Smooth muscle cell (in vitro differentiated cells): Measurements from ENCODE around the gene ISCU. TPM values are rescaled to one million over a fixed set of nuclear protein-coding genes. Genes with fewer than 3 reads are reported as not detected.

Experiments used
- DNase-seq: peaks from one replicate; lab custom pipeline; 2025; ENCODE audit not compliant: unreplicated experiment; lab: John Stamatoyannopoulos, UW
- H2AFZ ChIP-seq: fragments of 200-600 bp; sonication (generic); 2 replicates; pipeline ENCODE4 v1.6.0; 2016; ENCODE audit warnings: antibody characterized with exemption, low read depth, mild to moderate bottlenecking
- H3F3A ChIP-seq: fragments of 200-600 bp; sonication (generic); 2 replicates; pipeline ENCODE4 v1.6.0; 2017; ENCODE audit warnings: antibody characterized with exemption, low read depth
- H3K27ac ChIP-seq: fragments of 200-600 bp; sonication (generic); 2 replicates; pipeline ENCODE4 v1.5.1; 2016; ENCODE audit warnings: low read depth, mild to moderate bottlenecking
- H3K27me3 ChIP-seq: fragments of 200-600 bp; sonication (generic); 2 replicates; pipeline ENCODE4 v1.6.1; 2016; ENCODE audit warnings: low read depth, mild to moderate bottlenecking
- H3K36me3 ChIP-seq: fragments of 200-600 bp; sonication (generic); 2 replicates; pipeline ENCODE4 v1.5.1; 2016; ENCODE audit warnings: low read depth
- H3K4me1 ChIP-seq: fragments of 200-600 bp; sonication (generic); 2 replicates; pipeline ENCODE4 v1.5.1; 2016; ENCODE audit warnings: low read depth
- H3K4me2 ChIP-seq: fragments of 200-600 bp; sonication (generic); 2 replicates; pipeline ENCODE4 v1.6.0; 2016; ENCODE audit warnings: mild to moderate bottlenecking
- H3K4me3 ChIP-seq: fragments of 200-600 bp; sonication (generic); 2 replicates; pipeline ENCODE4 v1.5.1; 2016; ENCODE audit warnings: mild to moderate bottlenecking
- H3K79me2 ChIP-seq: fragments of 200-600 bp; sonication (generic); 2 replicates; pipeline ENCODE4 v1.6.0; 2016; ENCODE audit warnings: low read depth, mild to moderate bottlenecking
- H3K9ac ChIP-seq: fragments of 200-600 bp; sonication (generic); 2 replicates; pipeline ENCODE4 v1.6.0; 2016; ENCODE audit warnings: low read depth
- H3K9me3 ChIP-seq: fragments of 200-600 bp; sonication (generic); replicated peaks from 2 replicates; pipeline ENCODE4 v1.5.1; 2016; ENCODE audit warnings: low read depth
- H4K20me1 ChIP-seq: fragments of 200-600 bp; sonication (generic); 2 replicates; pipeline ENCODE4 v1.6.0; 2016; ENCODE audit warnings: low read depth
- WGBS: methylation state at CpG from one replicate; pipeline ENCODE4 v1.1.7; 2016; ENCODE audit warnings: low lambda C conversion rate; 5-methylcytosine and 5-hydroxymethylcytosine counted together
- polyA plus RNA-seq: library from polyadenylated mRNA; unstranded; fragments of >200 nt; fragmentation: Nextera tagmentation; extraction: Ambion mirVana; gene quantifications from 2 replicates; pipeline ENCODE4 v1.2.1, GENCODE V29; 2016
- total RNA-seq: library from RNA; depleted of rRNA; stranded (reverse); fragments of >200 nt; gene quantifications from 2 replicates; pipeline ENCODE4 v1.2.3, GENCODE V29; 2014
- TF ChIP-seq, protein P1 (sequence below): fragments of 200-600 bp; sonication (generic); IDR thresholded peaks from 2 replicates; pipeline ENCODE4 v1.5.1; 2017; ENCODE audit warnings: borderline replicate concordance, mild to moderate bottlenecking, antibody characterized with exemption; ENCODE audit not compliant: insufficient read depth, poor library complexity, severe bottlenecking

Gene ISCU
- total and polyA plus RNA-seq, 2 experiments from 2014 or later, result 138 to 140 TPM

DNA sequence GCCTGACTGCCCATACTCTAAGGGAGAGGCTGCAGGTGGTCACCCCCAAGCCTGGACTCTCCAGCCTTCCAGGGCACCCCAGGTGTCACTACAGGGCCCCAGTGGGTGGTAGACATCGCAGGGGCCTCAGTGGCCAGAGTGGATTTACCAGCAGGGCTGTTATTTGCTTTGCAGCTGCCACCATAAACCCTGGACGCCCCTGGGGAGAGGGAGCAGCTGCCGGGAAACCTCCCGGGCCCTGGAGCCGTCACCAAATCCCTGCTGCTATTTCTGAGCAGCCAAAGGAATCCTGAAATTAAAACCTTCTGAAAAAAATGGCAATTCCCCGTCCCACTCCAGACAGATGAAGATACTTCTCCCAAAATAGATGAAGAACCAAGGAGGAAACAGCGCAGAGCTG is 21.6 kb downstream of the ISCU start:
- 17% methylated on average over 7 of the region's 7 CpGs for WGBS
- H3K4me2 ChIP-seq, result peak overlapping the region; percentile 29
- no peaks in the 10 kb centered on the region for H3K9me3 ChIP-seq

DNA sequence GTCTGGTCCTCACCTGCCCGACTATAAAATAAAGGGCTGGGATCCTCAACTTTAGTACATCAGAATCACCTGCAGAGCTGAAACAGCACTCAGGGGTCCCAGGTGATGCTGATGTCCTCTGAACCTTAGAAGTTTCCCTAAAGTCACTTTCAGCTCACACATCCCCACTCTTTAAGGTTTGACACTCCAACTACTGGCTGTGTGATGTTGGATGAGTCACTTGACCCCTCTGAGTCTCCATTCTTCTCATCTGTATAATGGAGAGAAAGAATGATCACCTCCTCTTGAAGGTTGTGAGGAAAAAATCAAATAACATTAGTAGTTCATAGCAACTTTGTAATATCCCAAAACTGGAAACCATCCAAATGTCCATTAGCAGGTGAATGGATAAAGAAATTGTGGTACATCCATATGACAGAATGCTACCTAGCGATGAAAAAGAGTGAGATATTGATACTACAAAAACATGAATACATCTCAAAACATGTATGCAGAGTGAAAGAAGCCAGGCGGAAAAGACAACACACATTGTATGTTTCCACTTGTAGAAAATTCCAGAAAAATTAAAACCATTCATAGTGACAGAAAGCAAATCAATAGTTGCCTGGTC is 22.2 kb downstream of the ISCU start:
- no peaks in the 10 kb centered on the region for H3K9me3 ChIP-seq
- H3K4me3 ChIP-seq, result no peak overlapping the region
- no peaks in the 10 kb centered on the region for H3K27me3 ChIP-seq
- H3K36me3 ChIP-seq, result no peaks in the 10 kb centered on the region
- 91% methylated on average over 3 of the region's 3 CpGs for WGBS
- TF ChIP-seq, protein P1, sequence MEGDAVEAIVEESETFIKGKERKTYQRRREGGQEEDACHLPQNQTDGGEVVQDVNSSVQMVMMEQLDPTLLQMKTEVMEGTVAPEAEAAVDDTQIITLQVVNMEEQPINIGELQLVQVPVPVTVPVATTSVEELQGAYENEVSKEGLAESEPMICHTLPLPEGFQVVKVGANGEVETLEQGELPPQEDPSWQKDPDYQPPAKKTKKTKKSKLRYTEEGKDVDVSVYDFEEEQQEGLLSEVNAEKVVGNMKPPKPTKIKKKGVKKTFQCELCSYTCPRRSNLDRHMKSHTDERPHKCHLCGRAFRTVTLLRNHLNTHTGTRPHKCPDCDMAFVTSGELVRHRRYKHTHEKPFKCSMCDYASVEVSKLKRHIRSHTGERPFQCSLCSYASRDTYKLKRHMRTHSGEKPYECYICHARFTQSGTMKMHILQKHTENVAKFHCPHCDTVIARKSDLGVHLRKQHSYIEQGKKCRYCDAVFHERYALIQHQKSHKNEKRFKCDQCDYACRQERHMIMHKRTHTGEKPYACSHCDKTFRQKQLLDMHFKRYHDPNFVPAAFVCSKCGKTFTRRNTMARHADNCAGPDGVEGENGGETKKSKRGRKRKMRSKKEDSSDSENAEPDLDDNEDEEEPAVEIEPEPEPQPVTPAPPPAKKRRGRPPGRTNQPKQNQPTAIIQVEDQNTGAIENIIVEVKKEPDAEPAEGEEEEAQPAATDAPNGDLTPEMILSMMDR, result no peak
- H3K79me2 ChIP-seq, result no peaks in the 10 kb centered on the region
- H3K4me1 ChIP-seq, result peaks cover 22% of the 10 kb centered on the region
- no peaks in the 10 kb centered on the region for H4K20me1 ChIP-seq
- peak overlapping the region; percentile 29 for H3K4me2 ChIP-seq
- H3F3A ChIP-seq, result peaks cover 13% of the 10 kb centered on the region
- no peak overlapping the region for H3K9ac ChIP-seq
- no peak for DNase-seq
- H3K27ac ChIP-seq, result peak overlapping the region; percentile 7
- H2AFZ ChIP-seq, result peak overlapping the region; percentile 35

More for the DNA sequence above, 21.6 kb downstream of the ISCU start:
- H3K79me2 ChIP-seq, result no peaks in the 10 kb centered on the region
- TF ChIP-seq, protein P1, result no peak
- no peak for DNase-seq
- H3K4me3 ChIP-seq, result no peak overlapping the region
- H3F3A ChIP-seq, result peaks cover 13% of the 10 kb centered on the region
- no peaks in the 10 kb centered on the region for H3K27me3 ChIP-seq
- peaks cover 16% of the 10 kb centered on the region for H3K4me1 ChIP-seq
- H3K27ac ChIP-seq, result peak overlapping the region; percentile 7
- no peaks in the 10 kb centered on the region for H4K20me1 ChIP-seq
- H3K9ac ChIP-seq, result no peak overlapping the region
- peak overlapping the region; percentile 35 for H2AFZ ChIP-seq
- H3K36me3 ChIP-seq, result no peaks in the 10 kb centered on the region

DNA sequence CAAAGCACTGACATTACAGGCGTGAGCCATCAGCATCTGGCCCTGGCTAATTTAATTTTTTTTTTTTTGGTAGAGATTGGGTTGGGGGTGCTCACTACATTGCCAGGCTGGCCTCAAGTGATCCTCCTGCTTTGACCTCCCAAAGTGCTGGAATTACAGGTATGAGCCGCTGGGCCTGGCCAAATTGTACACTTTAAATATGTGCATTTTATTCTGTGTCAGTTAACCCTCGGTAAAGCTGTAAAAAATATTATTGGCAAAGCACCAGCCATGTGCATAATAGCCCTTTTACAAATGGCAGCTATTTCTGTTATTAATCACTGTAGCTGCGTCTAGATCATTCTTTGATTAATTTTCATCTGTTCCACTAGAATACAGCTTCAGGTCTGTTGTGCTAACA is 23.5 kb downstream of the ISCU start:
- TF ChIP-seq, protein P1, result no peak
- H3K27me3 ChIP-seq, result no peaks in the 10 kb centered on the region
- H3K36me3 ChIP-seq, result no peaks in the 10 kb centered on the region
- H3K4me3 ChIP-seq, result no peak overlapping the region
- no peak overlapping the region for H3K4me2 ChIP-seq
- H4K20me1 ChIP-seq, result no peaks in the 10 kb centered on the region
- no peak overlapping the region for H3K27ac ChIP-seq
- DNase-seq, result no peak
- H3K79me2 ChIP-seq, result no peaks in the 10 kb centered on the region
- no peak overlapping the region for H3K9ac ChIP-seq
- no peak overlapping the region for H2AFZ ChIP-seq
- 89% methylated on average over 4 of the region's 4 CpGs for WGBS
- H3K4me1 ChIP-seq, result peaks cover 29% of the 10 kb centered on the region
- H3K9me3 ChIP-seq, result no peaks in the 10 kb centered on the region
- peaks cover 13% of the 10 kb centered on the region for H3F3A ChIP-seq

DNA sequence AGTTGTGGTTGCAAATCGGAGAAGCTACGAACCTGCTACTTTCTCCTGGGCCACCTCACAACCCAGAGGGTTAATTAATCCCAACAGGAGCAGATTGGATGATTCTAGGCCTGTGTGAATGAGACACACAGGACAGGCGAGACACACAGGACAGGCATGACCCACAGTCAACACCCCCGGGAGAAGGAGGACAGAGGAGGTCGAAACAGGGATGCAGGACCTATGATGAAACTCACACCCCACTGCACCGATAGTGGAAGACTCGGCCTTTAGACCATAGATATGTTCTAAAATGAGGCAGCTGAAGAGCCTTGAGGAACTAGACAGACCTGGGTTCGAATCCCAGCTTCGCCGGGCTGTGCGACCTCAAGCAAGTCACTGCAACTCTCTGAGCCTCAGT is 23.9 kb downstream of the ISCU start:
- H3K9ac ChIP-seq, result no peak overlapping the region
- no peak overlapping the region for H3K4me3 ChIP-seq
- no peaks in the 10 kb centered on the region for H3K36me3 ChIP-seq
- no peak overlapping the region for H3K27ac ChIP-seq
- H3K4me2 ChIP-seq, result no peak overlapping the region
- no peaks in the 10 kb centered on the region for H4K20me1 ChIP-seq
- peaks cover 29% of the 10 kb centered on the region for H3K4me1 ChIP-seq
- H3F3A ChIP-seq, result peaks cover 13% of the 10 kb centered on the region
- DNase-seq, result no peak
- H3K79me2 ChIP-seq, result no peaks in the 10 kb centered on the region
- no peaks in the 10 kb centered on the region for H3K9me3 ChIP-seq
- no peaks in the 10 kb centered on the region for H3K27me3 ChIP-seq
- 90% methylated on average over 11 of the region's 11 CpGs for WGBS
- TF ChIP-seq, protein P1, result no peak
- H2AFZ ChIP-seq, result no peak overlapping the region
